GM23338 (cell line): Measurements from ENCODE around the gene TMEM213. TPM values are rescaled to one million over a fixed set of nuclear protein-coding genes. Genes with fewer than 3 reads are reported as not detected.

Experiments used
- ATAC-seq: fragments of 200-7000 bp; cut with Tn5 transposase; 3 replicates; pipeline ENCODE4 v1.9.1; 2020
- DNase-seq: peaks from one replicate; pipeline ENCODE4 v3.0.0-alpha.2; 2015; ENCODE audit warnings: low spot score
- H2AFZ ChIP-seq: fragments of 200-600 bp; sonication (generic); 2 replicates; pipeline ENCODE4 v1.8.0; 2016; ENCODE audit warnings: antibody characterized with exemption, mild to moderate bottlenecking, moderate library complexity
- H3F3A ChIP-seq: fragments of 200-600 bp; sonication (generic); replicated peaks from 2 replicates; pipeline ENCODE4 v1.8.0; 2017; ENCODE audit warnings: antibody characterized with exemption, mixed run types, low read depth
- H3K27ac ChIP-seq: fragments of 200-600 bp; sonication (generic); 2 replicates; pipeline ENCODE4 v1.6.1; 2016; ENCODE audit warnings: low read depth
- H3K27me3 ChIP-seq: fragments of 200-600 bp; sonication (generic); 2 replicates; pipeline ENCODE4 v1.8.0; 2016; ENCODE audit warnings: mild to moderate bottlenecking, mixed run types, moderate library complexity; ENCODE audit not compliant: insufficient read depth
- H3K36me3 ChIP-seq: fragments of 200-600 bp; sonication (generic); 2 replicates; pipeline ENCODE4 v1.8.0; 2016; ENCODE audit warnings: mild to moderate bottlenecking; ENCODE audit not compliant: insufficient read depth
- H3K4me1 ChIP-seq: fragments of 200-600 bp; sonication (generic); 2 replicates; pipeline ENCODE4 v1.8.0; 2016; ENCODE audit warnings: mild to moderate bottlenecking, moderate library complexity; ENCODE audit not compliant: insufficient read depth
- H3K4me2 ChIP-seq: fragments of 200-600 bp; sonication (generic); 2 replicates; pipeline ENCODE4 v1.7.1; 2017; ENCODE audit warnings: mixed run types
- H3K4me3 ChIP-seq: fragments of 200-600 bp; sonication (generic); 2 replicates; pipeline ENCODE4 v1.6.1; 2016; ENCODE audit warnings: mixed run types
- H3K79me2 ChIP-seq: fragments of 200-600 bp; sonication (generic); replicated peaks from 2 replicates; pipeline ENCODE4 v1.8.0; 2017; ENCODE audit warnings: mild to moderate bottlenecking; ENCODE audit not compliant: insufficient read depth
- H3K9me2 ChIP-seq: fragments of 200-600 bp; sonication (generic); 2 replicates; pipeline ENCODE4 v1.8.0; 2017; ENCODE audit not compliant: insufficient read depth
- H4K20me1 ChIP-seq: fragments of 200-600 bp; sonication (generic); replicated peaks from 2 replicates; pipeline ENCODE4 v1.8.0; 2017; ENCODE audit warnings: mild to moderate bottlenecking; ENCODE audit not compliant: insufficient read depth
- H3K27ac Mint-ChIP-seq: 2 replicates; pipeline ENCODE4 v1.8.0; 2020; ENCODE audit warnings: inconsistent platforms, mild to moderate bottlenecking, moderate library complexity, mixed read lengths
- H3K27me3 Mint-ChIP-seq: 3 replicates; pipeline ENCODE4 v1.8.0; 2022; ENCODE audit warnings: low read depth, mild to moderate bottlenecking, moderate library complexity, mixed read lengths, inconsistent platforms; ENCODE audit not compliant: insufficient read depth, poor library complexity
- H3K36me3 Mint-ChIP-seq: 3 replicates; pipeline ENCODE4 v1.8.0; 2021; ENCODE audit warnings: low read depth, mild to moderate bottlenecking, inconsistent platforms, moderate library complexity, mixed read lengths
- H3K4me1 Mint-ChIP-seq: 3 replicates; pipeline ENCODE4 v1.8.0; 2020; ENCODE audit warnings: mild to moderate bottlenecking, inconsistent platforms, mixed read lengths
- H3K4me3 Mint-ChIP-seq: 3 replicates; pipeline ENCODE4 v1.8.0; 2021; ENCODE audit warnings: moderate library complexity, mild to moderate bottlenecking, inconsistent platforms, mixed read lengths
- H3K9me3 Mint-ChIP-seq: 3 replicates; pipeline ENCODE4 v1.8.0; 2020; ENCODE audit warnings: moderate library complexity, mild to moderate bottlenecking, inconsistent platforms, mixed read lengths
- CREB1 ChIP-seq: fragments of 250-450 bp; sonication (Bioruptor Pico); IDR thresholded peaks from 2 replicates; pipeline ENCODE4 v1.5.0; 2020; ENCODE audit warnings: low read depth, mild to moderate bottlenecking, moderate library complexity
- ETS1 ChIP-seq: IDR thresholded peaks from 2 replicates; pipeline ENCODE4 v1.6.1; 2016; ENCODE audit warnings: antibody characterized with exemption
- EZH2 ChIP-seq: fragments of 200-600 bp; sonication (generic); IDR thresholded peaks from one replicate; pipeline ENCODE4 v1.8.0; 2017; ENCODE audit warnings: antibody characterized with exemption, mild to moderate bottlenecking, low read depth; ENCODE audit not compliant: unreplicated experiment
- EZH2phosphoT487 ChIP-seq: fragments of 200-600 bp; sonication (generic); IDR thresholded peaks from one replicate; pipeline ENCODE4 v1.8.1; 2018; ENCODE audit warnings: antibody characterized with exemption; ENCODE audit not compliant: unreplicated experiment
- JUNB ChIP-seq: IDR thresholded peaks from one replicate; pipeline ENCODE4 v1.6.1; 2016; ENCODE audit warnings: antibody characterized with exemption; ENCODE audit not compliant: unreplicated experiment
- NANOG ChIP-seq: IDR thresholded peaks from 2 replicates; pipeline ENCODE4 v1.6.1; 2016; ENCODE audit warnings: antibody characterized with exemption, borderline replicate concordance
- POLR2AphosphoS5 ChIP-seq: IDR thresholded peaks from 2 replicates; pipeline ENCODE4 v1.6.1; 2016; ENCODE audit warnings: antibody characterized with exemption, low read depth
- REST ChIP-seq: IDR thresholded peaks from one replicate; pipeline ENCODE4 v1.6.1; 2018; ENCODE audit warnings: antibody characterized with exemption; ENCODE audit not compliant: unreplicated experiment
- STAT1 ChIP-seq: IDR thresholded peaks from one replicate; pipeline ENCODE4 v1.6.1; 2016; ENCODE audit warnings: antibody characterized with exemption; ENCODE audit not compliant: unreplicated experiment
- ZNF114 ChIP-seq: fragments of 250-450 bp; sonication (Bioruptor Pico); IDR thresholded peaks from 2 replicates; pipeline ENCODE4 v1.5.0; 2020; ENCODE audit warnings: mild to moderate bottlenecking, moderate library complexity
- ZNF331 ChIP-seq: fragments of 250-450 bp; sonication (Bioruptor Pico); IDR thresholded peaks from 2 replicates; pipeline ENCODE4 v1.5.0; 2020; ENCODE audit warnings: low read depth, mild to moderate bottlenecking, moderate library complexity
- polyA plus RNA-seq: library from polyadenylated mRNA; unstranded; fragments of >200 nt; fragmentation: Nextera tagmentation; extraction: Ambion mirVana; gene quantifications from 2 replicates; pipeline ENCODE4 v1.2.1, GENCODE V29; 2016
- total RNA-seq: library from RNA; depleted of rRNA; stranded (reverse); fragments of >200 nt; shearing (Covaris generic); gene quantifications from 2 replicates; pipeline ENCODE4 v1.2.3, GENCODE V29; 2014
- TF ChIP-seq, protein P1 (sequence below), 2 experiments: fragments of 200-600 bp in 1 of 2; sonication (generic) in 1 of 2; conservative IDR thresholded peaks; 2 replicates each; pipeline versions ENCODE4 v1.5.1 to v1.6.1; 2016 to 2017; ENCODE audit warnings: antibody characterized with exemption in 2 of 2, low read depth in 2 of 2, mild to moderate bottlenecking in 2 of 2, moderate library complexity in 1 of 2
- TF ChIP-seq, protein P2 (sequence below): fragments of 250-450 bp; sonication (Bioruptor Pico); IDR thresholded peaks from 2 replicates; pipeline ENCODE4 v1.5.0; 2020; ENCODE audit warnings: mild to moderate bottlenecking, moderate library complexity

Gene TMEM213
- total and polyA plus RNA-seq, 2 experiments from 2014 or later, result 0.89 TPM; not detected in 1

DNA sequence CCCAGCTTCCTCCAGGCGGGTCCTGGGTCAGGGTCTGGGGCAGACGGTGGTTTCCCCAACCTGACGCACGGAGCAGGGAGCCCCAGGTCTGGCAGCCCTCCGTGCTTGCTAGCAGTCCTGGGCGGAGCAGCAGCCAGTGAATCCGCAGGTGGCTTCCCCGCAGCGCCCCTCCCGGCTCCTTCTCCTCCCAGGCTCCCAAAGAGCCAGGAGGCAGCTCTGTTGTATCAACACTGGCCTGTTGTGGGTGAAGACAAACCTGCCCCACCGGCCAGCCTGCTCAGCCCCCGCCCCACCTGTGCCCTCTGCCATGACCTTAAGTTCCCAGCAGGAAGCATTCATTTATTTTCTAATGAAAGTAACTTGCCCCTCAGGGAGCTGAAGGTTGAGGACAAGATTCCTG lies 24.0 kb upstream of the TMEM213 start:
- no peaks in the 10 kb centered on the region for H3K9me2 ChIP-seq
- DNase-seq (peak; percentile 84), ATAC-seq (peak; percentile 97)
- peak overlapping the region; percentile 91; the same call in 1 of the 2 replicates for H2AFZ ChIP-seq
- H3K36me3 Mint-ChIP-seq, result no peaks in the 10 kb centered on the region; the same call in 2 of the 3 replicates
- H3K4me1 ChIP-seq, result peaks cover 5% of the 10 kb centered on the region; the same call in 1 of the 2 replicates
- peak overlapping the region; percentile 14; the same call in 1 of the 2 replicates for H3K4me2 ChIP-seq
- H3K27ac ChIP-seq, result 0 out of 2 replicates have a peak overlapping the region, but pooled peaks have one; percentile 3
- no peak overlapping the region for H3K4me3 ChIP-seq
- peaks cover 21% of the 10 kb centered on the region for H3K4me1 Mint-ChIP-seq
- H3K27me3 Mint-ChIP-seq, result peaks cover 5% of the 10 kb centered on the region
- H3K4me3 Mint-ChIP-seq, result no peak overlapping the region
- H3K9me3 Mint-ChIP-seq, result no peaks in the 10 kb centered on the region
- no peaks in the 10 kb centered on the region for H3K27me3 ChIP-seq
- no peaks in the 10 kb centered on the region for H3F3A ChIP-seq
- TF ChIP-seq STAT1, result no peak
- no peak for TF ChIP-seq EZH2
- TF ChIP-seq, protein P1, sequence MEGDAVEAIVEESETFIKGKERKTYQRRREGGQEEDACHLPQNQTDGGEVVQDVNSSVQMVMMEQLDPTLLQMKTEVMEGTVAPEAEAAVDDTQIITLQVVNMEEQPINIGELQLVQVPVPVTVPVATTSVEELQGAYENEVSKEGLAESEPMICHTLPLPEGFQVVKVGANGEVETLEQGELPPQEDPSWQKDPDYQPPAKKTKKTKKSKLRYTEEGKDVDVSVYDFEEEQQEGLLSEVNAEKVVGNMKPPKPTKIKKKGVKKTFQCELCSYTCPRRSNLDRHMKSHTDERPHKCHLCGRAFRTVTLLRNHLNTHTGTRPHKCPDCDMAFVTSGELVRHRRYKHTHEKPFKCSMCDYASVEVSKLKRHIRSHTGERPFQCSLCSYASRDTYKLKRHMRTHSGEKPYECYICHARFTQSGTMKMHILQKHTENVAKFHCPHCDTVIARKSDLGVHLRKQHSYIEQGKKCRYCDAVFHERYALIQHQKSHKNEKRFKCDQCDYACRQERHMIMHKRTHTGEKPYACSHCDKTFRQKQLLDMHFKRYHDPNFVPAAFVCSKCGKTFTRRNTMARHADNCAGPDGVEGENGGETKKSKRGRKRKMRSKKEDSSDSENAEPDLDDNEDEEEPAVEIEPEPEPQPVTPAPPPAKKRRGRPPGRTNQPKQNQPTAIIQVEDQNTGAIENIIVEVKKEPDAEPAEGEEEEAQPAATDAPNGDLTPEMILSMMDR (conservative IDR thresholded peaks at IDR 0.05; ENCODE audit: low read depth in 2 of 2), result peak in 1 of 2 experiments; percentile 37; a peak in 2 of 4 replicates
- no peak for TF ChIP-seq NANOG
- no peak for TF ChIP-seq REST
- TF ChIP-seq POLR2AphosphoS5, result no peak
- TF ChIP-seq ZNF114 (CRISPR knock-in tag), result no peak
- TF ChIP-seq ZNF331 (CRISPR knock-in tag), result no peak
- TF ChIP-seq, protein P2, sequence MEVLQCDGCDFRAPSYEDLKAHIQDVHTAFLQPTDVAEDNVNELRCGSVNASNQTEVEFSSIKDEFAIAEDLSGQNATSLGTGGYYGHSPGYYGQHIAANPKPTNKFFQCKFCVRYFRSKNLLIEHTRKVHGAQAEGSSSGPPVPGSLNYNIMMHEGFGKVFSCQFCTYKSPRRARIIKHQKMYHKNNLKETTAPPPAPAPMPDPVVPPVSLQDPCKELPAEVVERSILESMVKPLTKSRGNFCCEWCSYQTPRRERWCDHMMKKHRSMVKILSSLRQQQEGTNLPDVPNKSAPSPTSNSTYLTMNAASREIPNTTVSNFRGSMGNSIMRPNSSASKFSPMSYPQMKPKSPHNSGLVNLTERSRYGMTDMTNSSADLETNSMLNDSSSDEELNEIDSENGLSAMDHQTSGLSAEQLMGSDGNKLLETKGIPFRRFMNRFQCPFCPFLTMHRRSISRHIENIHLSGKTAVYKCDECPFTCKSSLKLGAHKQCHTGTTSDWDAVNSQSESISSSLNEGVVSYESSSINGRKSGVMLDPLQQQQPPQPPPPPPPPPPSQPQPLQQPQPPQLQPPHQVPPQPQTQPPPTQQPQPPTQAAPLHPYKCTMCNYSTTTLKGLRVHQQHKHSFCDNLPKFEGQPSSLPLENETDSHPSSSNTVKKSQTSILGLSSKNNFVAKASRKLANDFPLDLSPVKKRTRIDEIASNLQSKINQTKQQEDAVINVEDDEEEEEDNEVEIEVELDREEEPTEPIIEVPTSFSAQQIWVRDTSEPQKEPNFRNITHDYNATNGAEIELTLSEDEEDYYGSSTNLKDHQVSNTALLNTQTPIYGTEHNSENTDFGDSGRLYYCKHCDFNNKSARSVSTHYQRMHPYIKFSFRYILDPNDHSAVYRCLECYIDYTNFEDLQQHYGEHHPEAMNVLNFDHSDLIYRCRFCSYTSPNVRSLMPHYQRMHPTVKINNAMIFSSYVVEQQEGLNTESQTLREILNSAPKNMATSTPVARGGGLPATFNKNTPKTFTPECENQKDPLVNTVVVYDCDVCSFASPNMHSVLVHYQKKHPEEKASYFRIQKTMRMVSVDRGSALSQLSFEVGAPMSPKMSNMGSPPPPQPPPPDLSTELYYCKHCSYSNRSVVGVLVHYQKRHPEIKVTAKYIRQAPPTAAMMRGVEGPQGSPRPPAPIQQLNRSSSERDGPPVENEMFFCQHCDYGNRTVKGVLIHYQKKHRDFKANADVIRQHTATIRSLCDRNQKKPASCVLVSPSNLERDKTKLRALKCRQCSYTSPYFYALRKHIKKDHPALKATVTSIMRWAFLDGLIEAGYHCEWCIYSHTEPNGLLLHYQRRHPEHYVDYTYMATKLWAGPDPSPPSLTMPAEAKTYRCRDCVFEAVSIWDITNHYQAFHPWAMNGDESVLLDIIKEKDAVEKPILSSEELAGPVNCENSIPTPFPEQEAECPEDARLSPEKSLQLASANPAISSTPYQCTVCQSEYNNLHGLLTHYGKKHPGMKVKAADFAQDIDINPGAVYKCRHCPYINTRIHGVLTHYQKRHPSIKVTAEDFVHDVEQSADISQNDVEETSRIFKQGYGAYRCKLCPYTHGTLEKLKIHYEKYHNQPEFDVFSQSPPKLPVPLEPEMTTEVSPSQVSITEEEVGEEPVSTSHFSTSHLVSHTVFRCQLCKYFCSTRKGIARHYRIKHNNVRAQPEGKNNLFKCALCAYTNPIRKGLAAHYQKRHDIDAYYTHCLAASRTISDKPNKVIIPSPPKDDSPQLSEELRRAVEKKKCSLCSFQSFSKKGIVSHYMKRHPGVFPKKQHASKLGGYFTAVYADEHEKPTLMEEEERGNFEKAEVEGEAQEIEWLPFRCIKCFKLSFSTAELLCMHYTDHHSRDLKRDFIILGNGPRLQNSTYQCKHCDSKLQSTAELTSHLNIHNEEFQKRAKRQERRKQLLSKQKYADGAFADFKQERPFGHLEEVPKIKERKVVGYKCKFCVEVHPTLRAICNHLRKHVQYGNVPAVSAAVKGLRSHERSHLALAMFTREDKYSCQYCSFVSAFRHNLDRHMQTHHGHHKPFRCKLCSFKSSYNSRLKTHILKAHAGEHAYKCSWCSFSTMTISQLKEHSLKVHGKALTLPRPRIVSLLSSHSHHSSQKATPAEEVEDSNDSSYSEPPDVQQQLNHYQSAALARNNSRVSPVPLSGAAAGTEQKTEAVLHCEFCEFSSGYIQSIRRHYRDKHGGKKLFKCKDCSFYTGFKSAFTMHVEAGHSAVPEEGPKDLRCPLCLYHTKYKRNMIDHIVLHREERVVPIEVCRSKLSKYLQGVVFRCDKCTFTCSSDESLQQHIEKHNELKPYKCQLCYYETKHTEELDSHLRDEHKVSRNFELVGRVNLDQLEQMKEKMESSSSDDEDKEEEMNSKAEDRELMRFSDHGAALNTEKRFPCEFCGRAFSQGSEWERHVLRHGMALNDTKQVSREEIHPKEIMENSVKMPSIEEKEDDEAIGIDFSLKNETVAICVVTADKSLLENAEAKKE (CRISPR knock-in tag), result peak; percentile 53; the same call in 1 of the 2 replicates
- TF ChIP-seq ETS1, result no peak
- no peak for TF ChIP-seq CREB1
- no peak for TF ChIP-seq EZH2phosphoT487
- no peak for TF ChIP-seq JUNB
- H4K20me1 ChIP-seq, result no peaks in the 10 kb centered on the region
- H3K79me2 ChIP-seq, result no peaks in the 10 kb centered on the region
- no peaks in the 10 kb centered on the region for H3K36me3 ChIP-seq
- H3K27ac Mint-ChIP-seq, result no peak overlapping the region
